HG03097 (cell line): ENCODE measurements around the gene AGPAT3.
"Not testable (repeated sequence)": the region's sequence is repeated elsewhere in the genome, so short reads cannot be mapped to it uniquely, and the experiment has no call there.

Experiments used
- ATAC-seq: cut with Tn5 transposase; IDR thresholded peaks from one replicate; pipeline ENCODE4 v1.9.1; 2021; ENCODE audit not compliant: unreplicated experiment, low FRiP score

AGPAT3 gene

GRCh38 chr21:43834146-43834905 is 30.7 kb upstream of the AGPAT3 start:
- no peak for ATAC-seq

GRCh38 chr21:43835050-43835449 is 30.0 kb upstream of the AGPAT3 start:
- ATAC-seq: no peak

GRCh38 chr21:43835861-43836260 is 29.2 kb upstream of the AGPAT3 start:
- ATAC-seq: no peak

- no peak for ATAC-seq
Observed at GRCh38 chr21:43836616-43837015, 28.4 kb upstream of the AGPAT3 start.

GRCh38 chr21:43840259-43840658 is 24.8 kb upstream of the AGPAT3 start:
- ATAC-seq: no peak

GRCh38 chr21:43842742-43843141 is 22.3 kb upstream of the AGPAT3 start:
- ATAC-seq: no peak

GRCh38 chr21:43844906-43845305 is 20.1 kb upstream of the AGPAT3 start:
- ATAC-seq: not testable (repeated sequence)

- ATAC-seq: no peak
Observed at GRCh38 chr21:43845386-43845785, 19.6 kb upstream of the AGPAT3 start.

GRCh38 chr21:43846430-43846829 is 18.6 kb upstream of the AGPAT3 start:
- ATAC-seq: no peak

GRCh38 chr21:43847301-43847700 is 17.7 kb upstream of the AGPAT3 start:
- ATAC-seq: no peak

GRCh38 chr21:43848771-43849170 is 16.3 kb upstream of the AGPAT3 start:
- no peak for ATAC-seq

- ATAC-seq: no peak
Observed at GRCh38 chr21:43849532-43850299, 15.3 kb upstream of the AGPAT3 start.

- no peak for ATAC-seq
Observed at GRCh38 chr21:43850728-43851295, 14.2 kb upstream of the AGPAT3 start.

- no peak for ATAC-seq
Observed at GRCh38 chr21:43851593-43851992, 13.4 kb upstream of the AGPAT3 start.

- no peak for ATAC-seq
Observed at GRCh38 chr21:43853851-43854772, 10.9 kb upstream of the AGPAT3 start.

GRCh38 chr21:43854773-43855633 is 10.0 kb upstream of the AGPAT3 start:
- no peak for ATAC-seq

GRCh38 chr21:43855955-43856354 is 9.1 kb upstream of the AGPAT3 start:
- no peak for ATAC-seq

- ATAC-seq: no peak
Observed at GRCh38 chr21:43858806-43859648, 6.0 kb upstream of the AGPAT3 start.

- ATAC-seq: no peak
Observed at GRCh38 chr21:43859747-43860214, 5.2 kb upstream of the AGPAT3 start.
